SK-N-SH (cell line): ENCODE data around the gene ISL2.

Source experiments
- GABPA ChIP-seq: IDR thresholded peaks from 2 replicates; pipeline ENCODE4 v1.4.0; 2012; ENCODE audit warnings: low read depth, mild to moderate bottlenecking
- MXI1 ChIP-seq: IDR thresholded peaks from 2 replicates; pipeline ENCODE4 v1.6.1; 2012; ENCODE audit warnings: mild to moderate bottlenecking, low read depth, low read length, improper control_type of control experiment
- POLR2AphosphoS5 ChIP-seq: IDR thresholded peaks from 2 replicates; pipeline ENCODE4 v1.6.1; 2012; ENCODE audit warnings: low read depth, low read length
- RAD21 ChIP-seq: IDR thresholded peaks from 2 replicates; pipeline ENCODE4 v1.6.1; 2012; ENCODE audit warnings: mild to moderate bottlenecking, low read length
- RCOR1 ChIP-seq: fragments of 150-350 bp; IDR thresholded peaks from 2 replicates; pipeline ENCODE4 v1.6.1; 2017; ENCODE audit warnings: antibody characterized with exemption, low read length
- TAF1 ChIP-seq: IDR thresholded peaks from 2 replicates; pipeline ENCODE4 v1.6.1; 2012; ENCODE audit warnings: low read depth, mild to moderate bottlenecking, low read length, moderate library complexity, borderline replicate concordance
- TEAD4 ChIP-seq: IDR thresholded peaks from 2 replicates; pipeline ENCODE4 v1.4.0; 2012; ENCODE audit warnings: mild to moderate bottlenecking, borderline replicate concordance; ENCODE audit not compliant: insufficient read depth
- YY1 ChIP-seq: IDR thresholded peaks from 2 replicates; pipeline ENCODE4 v1.4.0; 2012; ENCODE audit warnings: low read depth, mild to moderate bottlenecking
- TF ChIP-seq, protein P1 (sequence below): fragments of 150-350 bp; IDR thresholded peaks from 2 replicates; pipeline ENCODE4 v1.6.1; 2017; ENCODE audit warnings: antibody characterized with exemption, low read length, low read depth, borderline replicate concordance
- TF ChIP-seq, protein P2 (sequence below): fragments of 200-600 bp; sonication (generic); IDR thresholded peaks from 2 replicates; pipeline ENCODE4 v1.6.1; 2017; ENCODE audit warnings: antibody characterized with exemption, mild to moderate bottlenecking, moderate library complexity
- TF ChIP-seq, protein P3 (sequence below): IDR thresholded peaks from 2 replicates; pipeline ENCODE4 v1.4.0; 2012; ENCODE audit warnings: low read depth

DNA sequence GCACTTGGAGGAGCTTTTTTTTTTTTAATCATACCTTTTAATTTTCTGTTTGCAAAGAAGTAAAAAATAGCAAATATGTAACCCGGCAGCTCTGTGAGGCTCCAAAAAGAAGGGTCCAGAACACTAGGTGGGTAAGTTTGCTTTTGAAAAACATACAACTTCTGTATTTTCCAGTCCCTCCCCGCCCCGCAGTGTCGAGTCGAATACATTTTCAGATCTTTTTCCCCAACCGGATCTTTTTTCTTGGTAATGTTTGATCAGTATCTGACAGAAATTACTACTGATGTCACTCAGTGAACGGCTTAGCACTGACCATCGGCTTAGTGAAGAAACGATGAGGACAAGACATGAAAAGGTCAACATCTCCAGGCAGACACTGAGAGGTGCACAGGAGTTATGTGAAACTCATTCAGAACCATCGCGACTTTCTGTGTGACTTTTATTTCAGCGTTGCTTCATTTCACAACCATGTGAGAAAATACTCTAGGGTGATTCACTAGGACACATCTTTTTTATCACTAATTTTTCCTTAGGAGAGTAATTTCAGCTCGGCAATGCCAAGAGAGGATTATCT is 11.0 kb downstream of the ISL2 start:
- TF ChIP-seq RAD21 (no peak), TEAD4 (no peak), TAF1 (no peak), POLR2AphosphoS5 (no peak), GABPA (no peak), RCOR1 (no peak), YY1 (no peak), MXI1 (no peak)
- TF ChIP-seq, protein P1, sequence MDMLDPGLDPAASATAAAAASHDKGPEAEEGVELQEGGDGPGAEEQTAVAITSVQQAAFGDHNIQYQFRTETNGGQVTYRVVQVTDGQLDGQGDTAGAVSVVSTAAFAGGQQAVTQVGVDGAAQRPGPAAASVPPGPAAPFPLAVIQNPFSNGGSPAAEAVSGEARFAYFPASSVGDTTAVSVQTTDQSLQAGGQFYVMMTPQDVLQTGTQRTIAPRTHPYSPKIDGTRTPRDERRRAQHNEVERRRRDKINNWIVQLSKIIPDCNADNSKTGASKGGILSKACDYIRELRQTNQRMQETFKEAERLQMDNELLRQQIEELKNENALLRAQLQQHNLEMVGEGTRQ, result no peak
- TF ChIP-seq, protein P2, sequence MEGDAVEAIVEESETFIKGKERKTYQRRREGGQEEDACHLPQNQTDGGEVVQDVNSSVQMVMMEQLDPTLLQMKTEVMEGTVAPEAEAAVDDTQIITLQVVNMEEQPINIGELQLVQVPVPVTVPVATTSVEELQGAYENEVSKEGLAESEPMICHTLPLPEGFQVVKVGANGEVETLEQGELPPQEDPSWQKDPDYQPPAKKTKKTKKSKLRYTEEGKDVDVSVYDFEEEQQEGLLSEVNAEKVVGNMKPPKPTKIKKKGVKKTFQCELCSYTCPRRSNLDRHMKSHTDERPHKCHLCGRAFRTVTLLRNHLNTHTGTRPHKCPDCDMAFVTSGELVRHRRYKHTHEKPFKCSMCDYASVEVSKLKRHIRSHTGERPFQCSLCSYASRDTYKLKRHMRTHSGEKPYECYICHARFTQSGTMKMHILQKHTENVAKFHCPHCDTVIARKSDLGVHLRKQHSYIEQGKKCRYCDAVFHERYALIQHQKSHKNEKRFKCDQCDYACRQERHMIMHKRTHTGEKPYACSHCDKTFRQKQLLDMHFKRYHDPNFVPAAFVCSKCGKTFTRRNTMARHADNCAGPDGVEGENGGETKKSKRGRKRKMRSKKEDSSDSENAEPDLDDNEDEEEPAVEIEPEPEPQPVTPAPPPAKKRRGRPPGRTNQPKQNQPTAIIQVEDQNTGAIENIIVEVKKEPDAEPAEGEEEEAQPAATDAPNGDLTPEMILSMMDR, result no peak
- TF ChIP-seq, protein P3, sequence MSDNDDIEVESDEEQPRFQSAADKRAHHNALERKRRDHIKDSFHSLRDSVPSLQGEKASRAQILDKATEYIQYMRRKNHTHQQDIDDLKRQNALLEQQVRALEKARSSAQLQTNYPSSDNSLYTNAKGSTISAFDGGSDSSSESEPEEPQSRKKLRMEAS, result no peak
